H54 (cell line): ENCODE measurements around the gene ZNF74.
"Not testable (repeated sequence)": the region's sequence is repeated elsewhere in the genome, so short reads cannot be mapped to it uniquely, and the experiment has no call there.

Source experiments
- DNase-seq: peaks from one replicate; pipeline ENCODE4 v3.0.0; 2011; ENCODE audit warnings: low spot score, mixed read lengths; ENCODE audit not compliant: insufficient read length
- FAIRE-seq: peaks from 3 replicates; lab custom pipeline; 2011; peaks lifted over from hg19 to GRCh38; lab: Jason Lieb, UNC
- POLR2A ChIP-seq: IDR thresholded peaks from 2 replicates; pipeline ENCODE4 v1.6.1; 2011; ENCODE audit warnings: low read depth, mild to moderate bottlenecking, low read length

Gene ZNF74

GRCh38 chr22:20441631-20442484, 47.9 kb downstream of the ZNF74 start:
- no peak for TF ChIP-seq POLR2A
- DNase-seq: no peak
- no peak for FAIRE-seq

- TF ChIP-seq POLR2A: no peak
- FAIRE-seq (no peak), DNase-seq (no peak)
These were observed 48.7 kb downstream of the ZNF74 start for GRCh38 chr22:20442485-20443284.

- DNase-seq (no peak), FAIRE-seq (no peak)
- no peak for TF ChIP-seq POLR2A
These were observed 50.4 kb downstream of the ZNF74 start for GRCh38 chr22:20444325-20444724.

- DNase-seq: no peak
- no peak for TF ChIP-seq POLR2A
- FAIRE-seq: no peak
These were observed 52.5 kb downstream of the ZNF74 start for GRCh38 chr22:20446383-20446970.

- no peak for DNase-seq
- no peak for FAIRE-seq
- no peak for TF ChIP-seq POLR2A
These were observed 54.7 kb downstream of the ZNF74 start for GRCh38 chr22:20448630-20449029.

- DNase-seq: no peak
- FAIRE-seq: no peak
- TF ChIP-seq POLR2A: no peak
These were observed 56.0 kb downstream of the ZNF74 start for GRCh38 chr22:20449819-20450550.

- no peak for TF ChIP-seq POLR2A
- DNase-seq: no peak
- FAIRE-seq: no peak
These were observed 56.6 kb downstream of the ZNF74 start for GRCh38 chr22:20450551-20450906.

- FAIRE-seq, DNase-seq: not testable (repeated sequence)
These were observed 57.3 kb downstream of the ZNF74 start for GRCh38 chr22:20451129-20451778.

- TF ChIP-seq POLR2A: no peak
- no peak for FAIRE-seq
- no peak for DNase-seq
These were observed 58.0 kb downstream of the ZNF74 start for GRCh38 chr22:20451920-20452319.

GRCh38 chr22:20453222-20453621, 59.3 kb downstream of the ZNF74 start:
- FAIRE-seq: no peak
- TF ChIP-seq POLR2A: no peak
- no peak for DNase-seq

GRCh38 chr22:20455709-20456063, 61.7 kb downstream of the ZNF74 start:
- DNase-seq: no peak
- FAIRE-seq: no peak

GRCh38 chr22:20456064-20456721, 62.2 kb downstream of the ZNF74 start:
- DNase-seq (peak; percentile 67), FAIRE-seq (peak; percentile 20)
- TF ChIP-seq POLR2A: no peak

More at GRCh38 chr22:20455709-20456063, 61.7 kb downstream of the ZNF74 start:
- TF ChIP-seq POLR2A: no peak

- TF ChIP-seq POLR2A: no peak
- no peak for FAIRE-seq
- no peak for DNase-seq
These were observed 62.7 kb downstream of the ZNF74 start for GRCh38 chr22:20456722-20457076.
